HFFc6 (cell line): ENCODE data around the gene USP12. TPM values are rescaled to one million over a fixed set of nuclear protein-coding genes. Genes with fewer than 3 reads are reported as not detected.

Source experiments
- DNase-seq: peaks from one replicate; pipeline ENCODE4 v3.0.0-alpha.2; 2018
- H3K27ac Mint-ChIP-seq: 2 replicates; pipeline ENCODE4 v1.8.0; 2020; ENCODE audit warnings: mild to moderate bottlenecking, mixed read lengths
- H3K27me3 Mint-ChIP-seq: 2 replicates; pipeline ENCODE4 v1.8.0; 2021; ENCODE audit warnings: mild to moderate bottlenecking, moderate library complexity, mixed read lengths; ENCODE audit not compliant: insufficient read depth
- H3K36me3 Mint-ChIP-seq: 2 replicates; pipeline ENCODE4 v1.8.0; 2021; ENCODE audit warnings: low read depth, mixed read lengths
- H3K4me1 Mint-ChIP-seq: 2 replicates; pipeline ENCODE4 v1.8.0; 2020; ENCODE audit warnings: low read depth, mixed read lengths
- H3K4me3 Mint-ChIP-seq: 2 replicates; pipeline ENCODE4 v1.8.0; 2020; ENCODE audit warnings: mild to moderate bottlenecking, moderate library complexity, mixed read lengths
- H3K9me3 Mint-ChIP-seq: 2 replicates; pipeline ENCODE4 v1.8.0; 2020; ENCODE audit warnings: mild to moderate bottlenecking, mixed read lengths
- CTCF ChIP-seq: fragments of 200-600 bp; sonication (generic); IDR thresholded peaks from 2 replicates; pipeline ENCODE4 v1.5.0; 2021; ENCODE audit warnings: antibody characterized with exemption, mild to moderate bottlenecking
- total RNA-seq, 6 experiments: library from RNA; stranded (reverse); fragmentation: NEBNext Ultra II Directional; extraction: Animal tissue kit (Norgen Biotek cat#: 25700); gene quantifications; 2 replicates in 1 of 6; 3 replicates in 5 of 6; pipeline ENCODE4 v1.2.3, GENCODE V29; 2021

USP12 gene
- total RNA-seq, 6 experiments from 2014 or later, result 20.0 to 25.2 (median 22.7) TPM

DNA sequence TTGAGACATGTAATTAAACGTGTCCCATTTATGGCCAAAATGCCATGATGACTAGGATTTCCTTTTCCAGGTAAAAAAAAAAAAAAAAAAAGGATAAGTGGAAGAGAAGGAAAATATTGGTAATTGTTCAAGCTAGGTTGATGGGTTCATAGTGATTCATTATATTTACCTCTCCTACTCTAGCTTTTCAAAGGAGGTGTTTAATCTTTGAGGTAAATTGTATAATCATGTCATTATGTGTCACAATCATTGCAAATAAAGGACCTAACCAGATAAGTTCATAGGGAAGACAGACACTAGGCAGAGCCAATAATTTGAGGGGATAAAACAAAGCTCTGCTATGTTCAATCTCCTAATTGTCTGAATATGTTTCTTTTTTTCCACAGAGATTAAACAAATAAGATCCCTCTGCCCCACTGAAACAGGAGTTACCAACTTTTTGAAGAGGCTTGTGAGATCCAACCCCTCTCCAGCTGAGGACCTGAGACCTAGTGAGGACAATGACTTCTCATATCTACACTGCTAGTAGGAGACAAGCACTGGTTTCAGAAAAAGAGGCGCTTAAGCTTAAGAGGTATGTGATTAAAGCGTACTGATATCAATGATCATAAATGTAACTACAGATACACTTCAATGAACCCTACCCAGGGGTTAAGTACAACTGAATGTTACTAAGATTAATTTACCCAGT, 61.4 kb downstream of the USP12 start:
- Mint-ChIP-seq H3K4me1 (peaks cover 6% of the 10 kb centered on the region; the same call in 1 of the 2 replicates), H3K27ac (no peak overlapping the region), H3K27me3 (0 out of 2 replicates have a peak, but pooled peaks cover under 1% of the 10 kb centered on the region), H3K4me3 (no peak overlapping the region), H3K9me3 (no peaks in the 10 kb centered on the region), H3K36me3 (peaks cover 17% of the 10 kb centered on the region)
- DNase-seq, result no peak
- no peak for TF ChIP-seq CTCF

DNA sequence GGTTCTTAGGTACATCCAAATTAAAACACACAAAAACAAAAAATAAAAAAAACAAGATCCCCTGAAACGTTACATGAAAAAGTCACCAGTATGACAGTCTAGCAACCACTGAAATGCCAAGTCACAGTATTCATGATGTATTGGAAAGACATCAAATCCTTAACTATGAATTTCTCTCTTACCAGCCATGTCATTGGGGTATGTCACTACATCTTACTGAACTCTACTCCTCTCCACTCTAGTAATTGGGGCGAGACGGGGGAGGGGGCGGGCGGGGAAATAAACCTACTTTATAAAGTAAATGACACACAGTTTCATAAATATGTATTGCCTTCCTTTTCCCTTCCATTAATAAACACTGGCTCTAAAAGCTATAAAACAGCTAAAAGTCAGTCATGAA, 65.5 kb downstream of the USP12 start:
- peaks cover 23% of the 10 kb centered on the region for H3K36me3 Mint-ChIP-seq
- no peaks in the 10 kb centered on the region for H3K9me3 Mint-ChIP-seq
- no peak for TF ChIP-seq CTCF
- DNase-seq, result no peak
- no peak overlapping the region for H3K4me3 Mint-ChIP-seq
- H3K27me3 Mint-ChIP-seq, result 0 out of 2 replicates have a peak, but pooled peaks cover 2% of the 10 kb centered on the region
- H3K27ac Mint-ChIP-seq, result no peak overlapping the region; the same call in 1 of the 2 replicates
- peaks cover 6% of the 10 kb centered on the region; the same call in 1 of the 2 replicates for H3K4me1 Mint-ChIP-seq

DNA sequence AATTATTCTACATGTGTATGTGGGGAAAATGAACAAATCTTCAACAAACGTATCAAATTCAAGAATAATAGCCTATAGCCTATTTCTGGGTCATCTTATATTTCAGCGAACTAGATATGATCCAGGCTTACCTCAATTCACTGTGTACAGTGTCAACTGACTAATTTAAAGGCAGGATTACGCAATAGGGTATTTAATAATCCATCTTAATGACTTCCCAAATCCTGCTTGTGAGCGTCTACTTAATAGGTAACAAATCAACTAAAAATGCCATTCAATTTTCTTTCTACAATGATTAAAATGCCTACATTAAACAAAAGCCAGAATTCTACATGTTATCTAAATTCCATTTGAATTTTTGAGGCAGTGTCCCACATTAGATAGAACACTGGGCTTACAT, 67.0 kb downstream of the USP12 start:
- no peak overlapping the region for H3K27ac Mint-ChIP-seq
- H3K4me1 Mint-ChIP-seq, result peaks cover 6% of the 10 kb centered on the region; the same call in 1 of the 2 replicates
- no peak for DNase-seq
- TF ChIP-seq CTCF, result no peak
- peaks cover 24% of the 10 kb centered on the region for H3K36me3 Mint-ChIP-seq
- no peaks in the 10 kb centered on the region for H3K9me3 Mint-ChIP-seq
- H3K27me3 Mint-ChIP-seq, result peaks cover 4% of the 10 kb centered on the region; the same call in 1 of the 2 replicates
- H3K4me3 Mint-ChIP-seq, result no peak overlapping the region

GRCh38 chr13:27101847-27102246, 69.8 kb downstream of the USP12 start:
- no peak for TF ChIP-seq CTCF
- H3K9me3 Mint-ChIP-seq, result no peaks in the 10 kb centered on the region

DNA sequence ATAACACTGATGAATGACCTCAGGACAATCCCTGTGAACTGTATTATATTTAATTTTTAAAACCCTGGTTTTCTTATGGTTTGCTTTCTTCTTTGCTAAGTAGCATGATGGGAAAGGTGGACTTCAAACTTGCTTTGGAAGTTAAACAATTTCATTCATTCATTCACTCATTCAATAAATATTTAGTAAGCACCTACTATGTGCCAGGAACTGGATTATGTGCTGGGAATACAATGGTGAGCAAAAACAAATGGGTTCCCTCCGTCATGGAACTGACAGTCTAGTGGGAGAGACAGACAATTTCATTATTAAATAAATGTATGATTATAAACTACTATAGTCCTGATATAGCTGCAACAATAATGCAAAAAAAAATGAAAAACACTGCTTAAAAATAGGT, 70.3 kb downstream of the USP12 start:
- Mint-ChIP-seq H3K36me3 (peaks cover 24% of the 10 kb centered on the region), H3K4me3 (no peak overlapping the region), H3K27me3 (peaks cover 4% of the 10 kb centered on the region), H3K27ac (no peak overlapping the region), H3K9me3 (no peaks in the 10 kb centered on the region), H3K4me1 (peaks cover 15% of the 10 kb centered on the region)
- no peak for DNase-seq
- TF ChIP-seq CTCF, result no peak

More at GRCh38 chr13:27101847-27102246, 69.8 kb downstream of the USP12 start:
- Mint-ChIP-seq H3K27ac (no peak overlapping the region), H3K27me3 (peaks cover 4% of the 10 kb centered on the region), H3K36me3 (peaks cover 24% of the 10 kb centered on the region), H3K4me3 (no peak overlapping the region), H3K4me1 (peaks cover 18% of the 10 kb centered on the region)
- no peak for DNase-seq
